Kidney (tissue), 14 donors: ENCODE data around the gene NBEA. TPM values are rescaled to one million over a fixed set of nuclear protein-coding genes. Genes with fewer than 3 reads are reported as not detected.

Experiments used
- DNase-seq, 5 donors: peaks; one replicate each; pipeline ENCODE4 v3.0.0-alpha.2; 2013 to 2020
- FAIRE-seq: peaks from 2 replicates; lab custom pipeline; 2012; peaks lifted over from hg19 to GRCh38; lab: Jason Lieb, UNC
- H3K27ac ChIP-seq, 2 donors: one replicate each; pipeline ENCODE4 v1.7.0; 2013; ENCODE audit warnings: low read depth in 2 of 2, low read length in 2 of 2, inconsistent platforms in 1 of 2
- H3K27me3 ChIP-seq: one replicate; pipeline ENCODE4 v1.7.1; 2013; ENCODE audit warnings: low read length, inconsistent platforms; ENCODE audit not compliant: control insufficient read depth, insufficient read depth
- H3K36me3 ChIP-seq, 3 donors: one replicate each; pipeline versions ENCODE4 v1.7.0 to v1.7.1; 2013; ENCODE audit warnings: low read length in 3 of 3, control low read depth in 1 of 3, inconsistent platforms in 1 of 3; ENCODE audit not compliant: insufficient read depth in 3 of 3, control insufficient read depth in 2 of 3
- H3K4me1 ChIP-seq, 3 donors: one replicate each; pipeline versions ENCODE4 v1.7.0 to v1.7.1; 2013; ENCODE audit warnings: low read length in 3 of 3, inconsistent platforms in 1 of 3, low read depth in 1 of 3; ENCODE audit not compliant: control insufficient read depth in 2 of 3, insufficient read depth in 2 of 3
- H3K4me3 ChIP-seq, 3 donors: one replicate each; pipeline versions ENCODE4 v1.7.0 to v1.8.1; 2013; ENCODE audit warnings: low read length in 3 of 3, control low read depth in 1 of 3, inconsistent platforms in 1 of 3
- H3K9ac ChIP-seq, 3 donors: one replicate each; pipeline versions ENCODE4 v1.7.0 to v1.7.1; 2013; ENCODE audit warnings: low read length in 3 of 3, control low read depth in 1 of 3, inconsistent platforms in 1 of 3
- H3K9me3 ChIP-seq, 3 donors: one replicate each; pipeline versions ENCODE4 v1.7.0 to v1.7.1; 2013; ENCODE audit warnings: low read length in 3 of 3, control low read depth in 1 of 3, inconsistent platforms in 1 of 3; ENCODE audit not compliant: control insufficient read depth in 2 of 3, insufficient read depth in 1 of 3
- intact Hi-C: fragments of 100-400 bp; cut with DNase I; formaldehyde crosslinking; loops from one replicate; pipeline ENCODE4 v1.11.1; 2022
- polyA plus RNA-seq: library from polyadenylated mRNA; stranded (reverse); fragments of 350-450 nt; fragmentation: Illumina TruSeq; extraction: RNeasy Lipid Tissue Mini Kit (QIAGEN cat#74804); gene quantifications from one replicate; pipeline ENCODE4 v1.2.3, GENCODE V29; 2014; ENCODE audit warnings: low read depth, low replicate concordance; ENCODE audit not compliant: insufficient read depth
- total RNA-seq: library from RNA; stranded (reverse); fragmentation: NEBNext Ultra II Directional; extraction: Animal tissue kit (Norgen Biotek cat#: 25700); gene quantifications from one replicate; pipeline ENCODE4 v1.2.1, GENCODE V29; 2021
- TF ChIP-seq, protein P1 (sequence below): IDR thresholded peaks from 3 replicates; pipeline ENCODE4 v1.5.1; 2012; ENCODE audit warnings: mild to moderate bottlenecking, moderate library complexity, borderline replicate concordance; ENCODE audit not compliant: insufficient read depth; ENCODE audit errors: extremely low read depth
- donor health status: control.
- donor health status: control.
- donor health status: control.
- donor health status: control.
- donor health status: control.
- donor health status: DM: yes; HTN: yes; CAD: no.
- donor health status: Normal renal cell carcinoma (clear cell type).

NBEA gene
- total and polyA plus RNA-seq, 2 donors from 2014 or later, result 4.7 to 14.6 TPM

DNA sequence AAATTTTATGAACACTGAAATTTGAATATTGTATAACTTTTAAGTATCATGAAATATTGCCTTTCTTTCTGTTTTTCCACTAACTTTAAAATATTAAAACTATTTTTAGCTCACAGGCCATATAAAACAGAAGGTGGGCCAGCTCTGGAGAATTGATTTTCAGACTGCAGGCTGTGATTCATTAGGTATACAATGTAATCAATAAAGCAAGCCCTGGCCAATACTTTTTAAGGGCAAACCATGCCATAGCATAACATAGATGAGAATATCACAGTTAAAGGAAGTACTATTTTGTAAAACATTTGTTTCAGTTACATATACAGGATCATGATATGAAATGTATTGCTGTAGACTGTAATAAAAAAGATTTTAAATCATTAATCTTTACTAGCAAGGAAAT lies 336.8 kb downstream of the NBEA start:
- FAIRE-seq (no peak), DNase-seq (no peak)
- Histone ChIP-seq H3K9ac (no peak overlapping the region), H3K36me3 (no peaks in the 10 kb centered on the region), H3K27ac (no peak overlapping the region), H3K4me3 (no peak overlapping the region), H3K9me3 (no peaks in the 10 kb centered on the region), H3K4me1 (no peaks in the 10 kb centered on the region), H3K27me3 (no peaks in the 10 kb centered on the region)
- TF ChIP-seq, protein P1, sequence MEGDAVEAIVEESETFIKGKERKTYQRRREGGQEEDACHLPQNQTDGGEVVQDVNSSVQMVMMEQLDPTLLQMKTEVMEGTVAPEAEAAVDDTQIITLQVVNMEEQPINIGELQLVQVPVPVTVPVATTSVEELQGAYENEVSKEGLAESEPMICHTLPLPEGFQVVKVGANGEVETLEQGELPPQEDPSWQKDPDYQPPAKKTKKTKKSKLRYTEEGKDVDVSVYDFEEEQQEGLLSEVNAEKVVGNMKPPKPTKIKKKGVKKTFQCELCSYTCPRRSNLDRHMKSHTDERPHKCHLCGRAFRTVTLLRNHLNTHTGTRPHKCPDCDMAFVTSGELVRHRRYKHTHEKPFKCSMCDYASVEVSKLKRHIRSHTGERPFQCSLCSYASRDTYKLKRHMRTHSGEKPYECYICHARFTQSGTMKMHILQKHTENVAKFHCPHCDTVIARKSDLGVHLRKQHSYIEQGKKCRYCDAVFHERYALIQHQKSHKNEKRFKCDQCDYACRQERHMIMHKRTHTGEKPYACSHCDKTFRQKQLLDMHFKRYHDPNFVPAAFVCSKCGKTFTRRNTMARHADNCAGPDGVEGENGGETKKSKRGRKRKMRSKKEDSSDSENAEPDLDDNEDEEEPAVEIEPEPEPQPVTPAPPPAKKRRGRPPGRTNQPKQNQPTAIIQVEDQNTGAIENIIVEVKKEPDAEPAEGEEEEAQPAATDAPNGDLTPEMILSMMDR, result no peak
- intact Hi-C loops, result no loop called here

DNA sequence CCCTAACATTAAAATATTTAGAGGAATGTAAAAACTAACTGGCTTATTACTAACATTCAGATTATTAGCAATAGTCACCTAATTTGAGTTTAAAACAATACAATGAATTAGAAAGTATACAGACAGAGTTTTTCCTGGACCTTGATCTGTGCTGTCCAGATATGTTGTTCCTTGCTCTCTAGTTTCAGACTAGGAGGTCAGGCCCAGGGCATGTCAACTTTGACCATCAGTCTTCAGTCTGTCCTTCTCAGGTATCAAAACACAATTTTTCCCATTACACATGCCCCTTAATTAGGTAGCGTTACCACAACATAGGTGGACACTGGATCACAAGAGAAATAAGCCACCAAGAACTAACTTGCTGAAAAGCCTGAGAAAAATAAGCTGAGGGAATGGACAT lies 337.4 kb downstream of the NBEA start:
- TF ChIP-seq, protein P1, result no peak
- H3K9ac ChIP-seq, result no peak overlapping the region
- no peaks in the 10 kb centered on the region for H3K9me3 ChIP-seq
- no peak overlapping the region for H3K4me3 ChIP-seq
- intact Hi-C loops, result no loop called here
- H3K4me1 ChIP-seq, result no peaks in the 10 kb centered on the region
- DNase-seq, result peak in 3 of 5 donors; percentile 10 to 24 (median 17)
- FAIRE-seq, result no peak
- no peaks in the 10 kb centered on the region for H3K27me3 ChIP-seq
- H3K36me3 ChIP-seq, result no peaks in the 10 kb centered on the region
- no peak overlapping the region for H3K27ac ChIP-seq

DNA sequence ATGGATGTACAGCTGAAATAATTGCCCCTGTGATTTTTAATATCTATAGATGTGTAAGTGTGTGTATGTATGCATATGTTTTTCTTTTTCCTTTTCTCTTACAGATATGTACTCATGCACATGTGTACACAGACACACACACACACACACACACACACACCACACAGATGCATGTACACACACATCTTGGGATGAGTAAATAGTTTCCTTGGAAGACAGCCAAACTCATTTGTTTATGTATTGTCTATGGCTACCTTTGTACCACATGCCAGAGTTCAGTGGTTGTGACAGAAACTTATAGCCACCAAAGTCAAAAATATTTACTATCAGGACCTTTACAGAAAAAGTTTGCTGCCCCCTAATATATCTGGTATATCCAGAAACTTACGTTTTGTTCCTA lies 341.8 kb downstream of the NBEA start:
- DNase-seq (no peak), FAIRE-seq (no peak)
- Histone ChIP-seq H3K9me3 (no peaks in the 10 kb centered on the region), H3K4me3 (no peak overlapping the region), H3K36me3 (no peaks in the 10 kb centered on the region), H3K4me1 (no peaks in the 10 kb centered on the region), H3K9ac (no peak overlapping the region), H3K27ac (no peak overlapping the region), H3K27me3 (no peaks in the 10 kb centered on the region)
- TF ChIP-seq, protein P1, result no peak
- intact Hi-C loops, result no loop called here

DNA sequence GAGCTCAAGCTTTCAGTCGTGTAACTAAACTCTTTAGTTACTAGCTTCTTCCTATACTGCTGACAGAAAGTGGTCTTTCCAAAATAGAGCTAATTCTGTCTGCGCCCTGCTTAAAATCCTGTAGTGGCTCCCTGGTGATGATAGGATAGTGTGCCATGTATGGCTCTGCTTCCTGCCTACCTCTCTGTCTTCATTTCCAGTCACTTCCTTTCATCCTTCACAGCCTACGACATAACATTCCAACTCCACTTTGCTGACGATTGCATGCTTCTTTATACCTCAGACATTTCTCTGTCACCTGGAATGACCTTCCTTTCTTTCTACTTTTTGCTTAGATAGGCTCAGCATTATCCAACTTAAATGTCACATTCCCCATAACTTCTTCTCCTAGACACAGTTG lies 343.6 kb downstream of the NBEA start:
- H3K36me3 ChIP-seq, result no peaks in the 10 kb centered on the region
- H3K27me3 ChIP-seq, result no peaks in the 10 kb centered on the region
- DNase-seq (no peak), FAIRE-seq (no peak)
- no peaks in the 10 kb centered on the region for H3K4me1 ChIP-seq
- H3K4me3 ChIP-seq, result no peak overlapping the region
- intact Hi-C loops, result no loop called here
- H3K27ac ChIP-seq, result no peak overlapping the region
- H3K9ac ChIP-seq, result no peak overlapping the region
- TF ChIP-seq, protein P1, result no peak
- H3K9me3 ChIP-seq, result no peaks in the 10 kb centered on the region
